SH-SY5Y (cell line): ENCODE results near the gene TMEM81.

Experiments used
- GATA2 ChIP-seq: IDR thresholded peaks from 2 replicates; pipeline ENCODE4 v1.6.1; 2011; ENCODE audit warnings: mild to moderate bottlenecking, low read depth, low read length
- GATA3 ChIP-seq: IDR thresholded peaks from 2 replicates; pipeline ENCODE4 v1.6.1; 2011; ENCODE audit warnings: low read depth, mild to moderate bottlenecking, low read length, moderate library complexity

DNA sequence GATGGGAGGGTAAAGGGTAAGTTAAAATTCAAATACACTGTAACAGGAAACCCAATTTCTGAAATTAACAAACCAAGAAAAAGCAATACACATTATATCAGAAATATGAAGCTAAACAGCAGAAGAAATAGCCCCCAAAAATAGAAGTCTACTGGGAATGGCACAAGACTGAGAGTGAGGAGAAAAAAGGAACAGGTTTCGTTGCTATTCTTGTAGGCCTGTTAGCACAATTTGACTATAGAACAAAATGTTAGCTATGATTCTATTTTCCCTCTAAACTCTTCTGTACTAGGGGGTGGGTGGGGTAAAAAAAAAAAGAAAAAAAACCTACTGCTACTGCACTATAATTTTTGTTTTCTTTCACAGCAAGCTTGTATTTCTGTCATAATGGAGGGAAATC, 25.0 kb upstream of the TMEM81 start:
- no peak for TF ChIP-seq GATA3
- no peak for TF ChIP-seq GATA2
